Liver (tissue), 3 donors: ENCODE results near the gene METRN.

Experiments used
- EGR1 ChIP-seq, 2 donors: IDR thresholded peaks; 2 replicates each; pipeline ENCODE4 v1.6.1; 2016 to 2018; ENCODE audit warnings: antibody characterized with exemption in 2 of 2, low read depth in 2 of 2
- FOXA1 ChIP-seq: IDR thresholded peaks from 2 replicates; pipeline ENCODE4 v1.6.1; 2016; ENCODE audit warnings: antibody characterized with exemption
- GABPA ChIP-seq, 2 donors: IDR thresholded peaks in 1 of 2; conservative IDR thresholded peaks in 1 of 2; 2 replicates each; pipeline ENCODE4 v1.6.1; 2016; ENCODE audit warnings: antibody characterized with exemption in 2 of 2, mild to moderate bottlenecking in 1 of 2, moderate library complexity in 1 of 2
- HNF4A ChIP-seq, 2 donors: conservative IDR thresholded peaks; 2 replicates each; pipeline ENCODE4 v1.6.1; 2016; ENCODE audit warnings: antibody characterized with exemption in 2 of 2, mild to moderate bottlenecking in 2 of 2
- JUND ChIP-seq, 2 donors: IDR thresholded peaks; 2 replicates each; pipeline ENCODE4 v1.6.1; 2016; ENCODE audit warnings: antibody characterized with exemption in 2 of 2
- RAD21 ChIP-seq, 2 donors: IDR thresholded peaks; 2 replicates each; pipeline ENCODE4 v1.6.1; 2016; ENCODE audit warnings: antibody characterized with exemption in 2 of 2, mild to moderate bottlenecking in 2 of 2
- RXRA ChIP-seq, 2 donors: IDR thresholded peaks; 2 replicates each; pipeline ENCODE4 v1.6.1; 2017 to 2018; ENCODE audit warnings: antibody characterized with exemption in 2 of 2, mild to moderate bottlenecking in 1 of 2
- SP1 ChIP-seq: IDR thresholded peaks from 2 replicates; pipeline ENCODE4 v1.6.1; 2018; ENCODE audit warnings: antibody characterized with exemption, mild to moderate bottlenecking
- YY1 ChIP-seq: IDR thresholded peaks from 2 replicates; pipeline ENCODE4 v1.6.1; 2016; ENCODE audit warnings: antibody characterized with exemption, mild to moderate bottlenecking
- TF ChIP-seq, protein P1 (sequence below): fragments of 150-350 bp; IDR thresholded peaks from 2 replicates; pipeline ENCODE4 v1.5.1; 2017; ENCODE audit warnings: improper control_type of control experiment, low read depth, low read length; ENCODE audit not compliant: missing input control
- TF ChIP-seq, protein P2 (sequence below): IDR thresholded peaks from 2 replicates; pipeline ENCODE4 v1.6.1; 2016; ENCODE audit warnings: antibody characterized with exemption, mild to moderate bottlenecking
- TF ChIP-seq, protein P3 (sequence below): IDR thresholded peaks from 2 replicates; pipeline ENCODE4 v1.6.1; 2016; ENCODE audit warnings: antibody characterized with exemption
- TF ChIP-seq, protein P4 (sequence below): IDR thresholded peaks from 2 replicates; pipeline ENCODE4 v1.6.1; 2016; ENCODE audit warnings: antibody characterized with exemption
- TF ChIP-seq, protein P5 (sequence below): IDR thresholded peaks from 2 replicates; pipeline ENCODE4 v1.6.1; 2016; ENCODE audit warnings: antibody characterized with exemption
- donor health status: healthy.
- donor health status: healthy.

DNA sequence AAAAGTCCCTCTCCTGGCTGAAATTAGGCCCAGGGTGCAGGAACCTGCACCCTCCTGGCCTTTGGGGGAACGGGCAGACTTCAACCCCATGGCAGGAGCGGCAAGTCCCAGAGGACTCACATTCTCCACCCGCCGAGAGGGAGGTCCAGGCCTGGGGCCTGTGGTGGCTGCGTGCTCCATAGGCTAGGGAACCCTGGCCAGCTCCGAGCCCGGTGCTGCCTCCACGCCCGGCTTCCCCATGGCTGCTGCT, 11.2 kb downstream of the METRN start:
- TF ChIP-seq, protein P1, sequence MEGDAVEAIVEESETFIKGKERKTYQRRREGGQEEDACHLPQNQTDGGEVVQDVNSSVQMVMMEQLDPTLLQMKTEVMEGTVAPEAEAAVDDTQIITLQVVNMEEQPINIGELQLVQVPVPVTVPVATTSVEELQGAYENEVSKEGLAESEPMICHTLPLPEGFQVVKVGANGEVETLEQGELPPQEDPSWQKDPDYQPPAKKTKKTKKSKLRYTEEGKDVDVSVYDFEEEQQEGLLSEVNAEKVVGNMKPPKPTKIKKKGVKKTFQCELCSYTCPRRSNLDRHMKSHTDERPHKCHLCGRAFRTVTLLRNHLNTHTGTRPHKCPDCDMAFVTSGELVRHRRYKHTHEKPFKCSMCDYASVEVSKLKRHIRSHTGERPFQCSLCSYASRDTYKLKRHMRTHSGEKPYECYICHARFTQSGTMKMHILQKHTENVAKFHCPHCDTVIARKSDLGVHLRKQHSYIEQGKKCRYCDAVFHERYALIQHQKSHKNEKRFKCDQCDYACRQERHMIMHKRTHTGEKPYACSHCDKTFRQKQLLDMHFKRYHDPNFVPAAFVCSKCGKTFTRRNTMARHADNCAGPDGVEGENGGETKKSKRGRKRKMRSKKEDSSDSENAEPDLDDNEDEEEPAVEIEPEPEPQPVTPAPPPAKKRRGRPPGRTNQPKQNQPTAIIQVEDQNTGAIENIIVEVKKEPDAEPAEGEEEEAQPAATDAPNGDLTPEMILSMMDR = no peak
- TF ChIP-seq, protein P2, sequence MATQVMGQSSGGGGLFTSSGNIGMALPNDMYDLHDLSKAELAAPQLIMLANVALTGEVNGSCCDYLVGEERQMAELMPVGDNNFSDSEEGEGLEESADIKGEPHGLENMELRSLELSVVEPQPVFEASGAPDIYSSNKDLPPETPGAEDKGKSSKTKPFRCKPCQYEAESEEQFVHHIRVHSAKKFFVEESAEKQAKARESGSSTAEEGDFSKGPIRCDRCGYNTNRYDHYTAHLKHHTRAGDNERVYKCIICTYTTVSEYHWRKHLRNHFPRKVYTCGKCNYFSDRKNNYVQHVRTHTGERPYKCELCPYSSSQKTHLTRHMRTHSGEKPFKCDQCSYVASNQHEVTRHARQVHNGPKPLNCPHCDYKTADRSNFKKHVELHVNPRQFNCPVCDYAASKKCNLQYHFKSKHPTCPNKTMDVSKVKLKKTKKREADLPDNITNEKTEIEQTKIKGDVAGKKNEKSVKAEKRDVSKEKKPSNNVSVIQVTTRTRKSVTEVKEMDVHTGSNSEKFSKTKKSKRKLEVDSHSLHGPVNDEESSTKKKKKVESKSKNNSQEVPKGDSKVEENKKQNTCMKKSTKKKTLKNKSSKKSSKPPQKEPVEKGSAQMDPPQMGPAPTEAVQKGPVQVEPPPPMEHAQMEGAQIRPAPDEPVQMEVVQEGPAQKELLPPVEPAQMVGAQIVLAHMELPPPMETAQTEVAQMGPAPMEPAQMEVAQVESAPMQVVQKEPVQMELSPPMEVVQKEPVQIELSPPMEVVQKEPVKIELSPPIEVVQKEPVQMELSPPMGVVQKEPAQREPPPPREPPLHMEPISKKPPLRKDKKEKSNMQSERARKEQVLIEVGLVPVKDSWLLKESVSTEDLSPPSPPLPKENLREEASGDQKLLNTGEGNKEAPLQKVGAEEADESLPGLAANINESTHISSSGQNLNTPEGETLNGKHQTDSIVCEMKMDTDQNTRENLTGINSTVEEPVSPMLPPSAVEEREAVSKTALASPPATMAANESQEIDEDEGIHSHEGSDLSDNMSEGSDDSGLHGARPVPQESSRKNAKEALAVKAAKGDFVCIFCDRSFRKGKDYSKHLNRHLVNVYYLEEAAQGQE = no peak
- TF ChIP-seq EGR1 (IDR thresholded peaks at IDR 0.05; ENCODE audit: low read depth in 2 of 2) (no peak), SP1 (no peak), RXRA (IDR thresholded peaks at IDR 0.05) (no peak), GABPA (IDR thresholded peaks at IDR 0.05 in 1 of 2, conservative IDR thresholded peaks at IDR 0.05 in 1 of 2) (no peak), FOXA1 (no peak), HNF4A (conservative IDR thresholded peaks at IDR 0.05) (no peak), YY1 (no peak), JUND (IDR thresholded peaks at IDR 0.05) (no peak), RAD21 (IDR thresholded peaks at IDR 0.05) (no peak)
- TF ChIP-seq, protein P3, sequence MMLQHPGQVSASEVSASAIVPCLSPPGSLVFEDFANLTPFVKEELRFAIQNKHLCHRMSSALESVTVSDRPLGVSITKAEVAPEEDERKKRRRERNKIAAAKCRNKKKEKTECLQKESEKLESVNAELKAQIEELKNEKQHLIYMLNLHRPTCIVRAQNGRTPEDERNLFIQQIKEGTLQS = no peak
- TF ChIP-seq, protein P4, sequence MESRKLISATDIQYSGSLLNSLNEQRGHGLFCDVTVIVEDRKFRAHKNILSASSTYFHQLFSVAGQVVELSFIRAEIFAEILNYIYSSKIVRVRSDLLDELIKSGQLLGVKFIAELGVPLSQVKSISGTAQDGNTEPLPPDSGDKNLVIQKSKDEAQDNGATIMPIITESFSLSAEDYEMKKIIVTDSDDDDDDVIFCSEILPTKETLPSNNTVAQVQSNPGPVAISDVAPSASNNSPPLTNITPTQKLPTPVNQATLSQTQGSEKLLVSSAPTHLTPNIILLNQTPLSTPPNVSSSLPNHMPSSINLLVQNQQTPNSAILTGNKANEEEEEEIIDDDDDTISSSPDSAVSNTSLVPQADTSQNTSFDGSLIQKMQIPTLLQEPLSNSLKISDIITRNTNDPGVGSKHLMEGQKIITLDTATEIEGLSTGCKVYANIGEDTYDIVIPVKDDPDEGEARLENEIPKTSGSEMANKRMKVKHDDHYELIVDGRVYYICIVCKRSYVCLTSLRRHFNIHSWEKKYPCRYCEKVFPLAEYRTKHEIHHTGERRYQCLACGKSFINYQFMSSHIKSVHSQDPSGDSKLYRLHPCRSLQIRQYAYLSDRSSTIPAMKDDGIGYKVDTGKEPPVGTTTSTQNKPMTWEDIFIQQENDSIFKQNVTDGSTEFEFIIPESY = no peak
- TF ChIP-seq, protein P5, sequence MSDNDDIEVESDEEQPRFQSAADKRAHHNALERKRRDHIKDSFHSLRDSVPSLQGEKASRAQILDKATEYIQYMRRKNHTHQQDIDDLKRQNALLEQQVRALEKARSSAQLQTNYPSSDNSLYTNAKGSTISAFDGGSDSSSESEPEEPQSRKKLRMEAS = no peak
